ENCODE results near the gene ATE1. TPM values are rescaled to one million over a fixed set of nuclear protein-coding genes. Genes with fewer than 3 reads are reported as not detected.

The ATE1 gene
- total and polyA plus RNA-seq, 7 donors, result 12.5 to 49.6 (median 31.4) TPM

DNA sequence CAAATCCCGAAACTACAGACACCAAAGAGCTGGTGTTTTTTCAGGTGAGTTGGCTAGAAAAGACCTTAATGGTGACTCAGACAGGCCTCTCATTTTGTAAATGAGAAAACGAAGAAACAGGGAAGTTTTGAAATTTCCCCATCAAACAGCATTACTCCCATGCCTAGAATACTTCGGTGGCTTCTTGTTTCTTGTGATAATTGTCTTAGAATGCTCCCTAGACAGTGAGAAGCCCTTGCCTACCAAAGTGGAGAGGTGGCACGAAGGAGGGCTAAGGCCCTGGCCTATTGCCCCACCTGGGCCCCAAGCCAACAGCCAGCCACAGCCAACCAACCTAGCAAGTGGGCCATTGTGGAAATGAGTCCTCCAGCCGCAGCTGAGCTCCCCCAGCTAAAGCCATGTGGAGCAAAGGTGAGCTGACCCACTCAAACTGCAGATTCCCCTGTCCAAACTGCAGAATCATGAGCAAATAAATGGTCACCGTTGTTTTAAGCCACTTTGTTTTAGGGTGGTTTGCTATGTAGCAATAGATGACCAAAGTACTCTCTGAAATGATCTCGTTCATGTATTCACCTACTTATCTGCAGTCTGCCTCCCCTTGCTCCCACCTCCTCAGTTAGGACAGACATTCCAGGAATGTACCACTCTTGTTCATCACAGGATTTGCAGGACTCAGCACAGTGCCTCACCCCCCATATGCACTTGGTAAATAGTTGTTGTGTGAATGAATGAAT is 231.9 kb downstream of the ATE1 start:
- Histone ChIP-seq H3K4me1 (no peaks in the 10 kb centered on the region), H3K36me3 (no peaks in the 10 kb centered on the region), H3K27ac (no peak overlapping the region), H3K9me3 (no peaks in the 10 kb centered on the region), H3K4me3 (no peak overlapping the region), H3K27me3 (no peaks in the 10 kb centered on the region)
- WGBS, 2 donors, result 75 to 79% methylated on average over 7 of the region's 7 CpGs
- DNase-seq, result no peak
- TF ChIP-seq POLR2AphosphoS5 (IDR thresholded peaks at IDR 0.05) (no peak), EP300 (IDR thresholded peaks at IDR 0.05) (no peak), CTCF (IDR thresholded peaks at IDR 0.05) (no peak), POLR2A (IDR thresholded peaks at IDR 0.05) (no peak)
- intact Hi-C loops (cut with DNase I), result no loop called here

- intact Hi-C loops (cut with DNase I), result no loop called here
- Histone ChIP-seq H3K27me3 (no peaks in the 10 kb centered on the region), H3K9me3 (no peaks in the 10 kb centered on the region), H3K27ac (no peak overlapping the region), H3K4me3 (no peak overlapping the region), H3K4me1 (no peaks in the 10 kb centered on the region), H3K36me3 (no peaks in the 10 kb centered on the region)
- 86 to 87% methylated on average over 8 of the region's 8 CpGs for WGBS, 2 donors
- no peak for TF ChIP-seq POLR2AphosphoS5 (IDR thresholded peaks at IDR 0.05)
- TF ChIP-seq POLR2A (IDR thresholded peaks at IDR 0.05), result no peak
- TF ChIP-seq CTCF (IDR thresholded peaks at IDR 0.05), result no peak
- no peak for TF ChIP-seq EP300 (IDR thresholded peaks at IDR 0.05)
- no peak for DNase-seq
Measured at GRCh38 chr10:121694966-121695643, 232.7 kb downstream of the ATE1 start.

GRCh38 chr10:121694327-121694965 is 233.4 kb downstream of the ATE1 start:
- intact Hi-C loops (cut with DNase I), result no loop called here
- no peaks in the 10 kb centered on the region for H3K36me3 ChIP-seq
- no peaks in the 10 kb centered on the region for H3K9me3 ChIP-seq
- H3K4me1 ChIP-seq, result no peaks in the 10 kb centered on the region
- 82% methylated on average over 9 of the region's 9 CpGs for WGBS, 2 donors
- no peaks in the 10 kb centered on the region for H3K27me3 ChIP-seq
- no peak for TF ChIP-seq EP300 (IDR thresholded peaks at IDR 0.05)
- no peak for TF ChIP-seq CTCF (IDR thresholded peaks at IDR 0.05)
- TF ChIP-seq POLR2A (IDR thresholded peaks at IDR 0.05), result no peak
- no peak for TF ChIP-seq POLR2AphosphoS5 (IDR thresholded peaks at IDR 0.05)
- H3K4me3 ChIP-seq, result no peak overlapping the region
- no peak for DNase-seq
- no peak overlapping the region for H3K27ac ChIP-seq

GRCh38 chr10:121692626-121693025 is 235.2 kb downstream of the ATE1 start:
- no peak for TF ChIP-seq EP300 (IDR thresholded peaks at IDR 0.05)
- no peak for TF ChIP-seq POLR2AphosphoS5 (IDR thresholded peaks at IDR 0.05)
- TF ChIP-seq POLR2A (IDR thresholded peaks at IDR 0.05), result no peak
- TF ChIP-seq CTCF (IDR thresholded peaks at IDR 0.05), result no peak
- no peaks in the 10 kb centered on the region for H3K36me3 ChIP-seq
- 81 to 85% methylated on average over 10 of the region's 10 CpGs for WGBS, 2 donors
- no peak for DNase-seq
- no peaks in the 10 kb centered on the region for H3K27me3 ChIP-seq
- no peaks in the 10 kb centered on the region for H3K9me3 ChIP-seq
- intact Hi-C loops (cut with DNase I), result no loop called here
- H3K4me3 ChIP-seq, result no peak overlapping the region
- H3K4me1 ChIP-seq, result no peaks in the 10 kb centered on the region
- H3K27ac ChIP-seq, result no peak overlapping the region

All from sigmoid colon (tissue), 7 donors.